Muscle layer of colon (tissue), 2 donors: ENCODE measurements around the gene SOBP.
A peak's percentile ranks its signal among the peaks of the same experiment; 100 is the strongest.

Source experiments
- H3K27ac ChIP-seq: one replicate; pipeline ENCODE4 v1.7.0; 2013; ENCODE audit warnings: low read depth, mild to moderate bottlenecking, low read length, moderate library complexity
- H3K27me3 ChIP-seq, 2 donors: one replicate each; pipeline ENCODE4 v1.7.0; 2013; ENCODE audit warnings: low read length in 2 of 2, mild to moderate bottlenecking in 2 of 2; ENCODE audit not compliant: insufficient read depth in 2 of 2, control insufficient read depth in 1 of 2
- H3K36me3 ChIP-seq: one replicate; pipeline ENCODE4 v1.7.0; 2013; ENCODE audit warnings: mild to moderate bottlenecking, low read length; ENCODE audit not compliant: insufficient read depth
- H3K4me1 ChIP-seq: one replicate; pipeline ENCODE4 v1.7.0; 2013; ENCODE audit warnings: mild to moderate bottlenecking, low read length; ENCODE audit not compliant: insufficient read depth
- H3K4me3 ChIP-seq, 2 donors: one replicate each; pipeline ENCODE4 v1.7.0; 2013; ENCODE audit warnings: low read length in 2 of 2, low read depth in 1 of 2, mild to moderate bottlenecking in 1 of 2, moderate library complexity in 1 of 2
- H3K9ac ChIP-seq: one replicate; pipeline ENCODE4 v1.7.0; 2013; ENCODE audit warnings: low read length
- H3K9me3 ChIP-seq: one replicate; pipeline ENCODE4 v1.7.0; 2013; ENCODE audit warnings: mild to moderate bottlenecking, low read length
- donor health status: abdominal sarcoma.
- donor health status: Adenocarcinoma of cecum.

SOBP gene

DNA sequence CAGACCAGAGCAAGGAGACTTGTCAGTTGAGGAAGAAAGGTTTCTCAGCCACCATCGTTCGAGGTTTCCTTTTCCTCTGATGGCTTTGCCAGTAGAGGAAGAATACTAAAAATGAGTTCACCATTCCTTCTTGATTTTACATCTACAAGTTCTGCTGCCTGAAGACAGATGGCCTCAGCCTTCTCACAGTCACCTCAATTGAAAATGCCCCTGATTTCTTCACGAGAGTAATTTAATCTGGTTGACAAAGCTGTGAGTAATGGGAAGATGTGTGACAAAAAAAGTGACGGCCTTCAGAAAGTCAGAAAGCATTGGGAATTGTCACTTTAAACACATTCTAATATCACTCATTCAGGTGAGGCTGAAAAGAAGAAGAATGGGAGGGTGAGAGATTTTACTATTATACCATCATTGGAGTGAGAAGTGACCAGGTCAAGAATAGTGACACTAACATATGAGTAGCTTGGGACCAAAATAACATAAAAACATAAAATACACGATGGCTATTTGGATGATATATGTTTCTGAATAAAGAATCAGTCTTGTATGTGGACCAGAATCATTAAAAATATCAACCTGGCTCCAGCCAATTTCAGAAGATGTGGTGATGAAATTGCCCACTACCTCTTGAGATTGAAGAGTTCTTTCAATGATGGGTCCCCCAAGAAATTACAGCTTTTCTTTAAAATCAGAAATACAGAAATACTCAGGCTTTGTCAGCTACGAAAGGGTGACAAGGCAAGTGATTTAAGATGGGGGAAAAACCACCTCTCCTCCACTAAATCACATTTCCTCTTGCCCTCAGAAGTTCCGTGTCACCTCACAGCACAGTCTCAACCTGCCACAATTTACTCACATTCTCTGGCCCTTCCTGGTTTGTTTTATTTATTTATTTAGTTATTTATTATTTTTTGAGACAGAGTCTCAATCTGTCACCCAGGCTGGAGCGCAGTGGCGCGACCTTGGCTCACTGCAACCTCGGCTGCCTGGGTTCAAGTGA lies 147.7 kb downstream of the SOBP start:
- H3K27ac ChIP-seq, result no peak overlapping the region
- no peak overlapping the region for H3K9ac ChIP-seq
- H3K27me3 ChIP-seq, result peaks cover 0 to 6% of the 10 kb centered on the region in 2 donors
- H3K9me3 ChIP-seq, result no peaks in the 10 kb centered on the region
- H3K4me1 ChIP-seq, result peaks cover 14% of the 10 kb centered on the region
- no peak overlapping the region for H3K4me3 ChIP-seq
- no peaks in the 10 kb centered on the region for H3K36me3 ChIP-seq

DNA sequence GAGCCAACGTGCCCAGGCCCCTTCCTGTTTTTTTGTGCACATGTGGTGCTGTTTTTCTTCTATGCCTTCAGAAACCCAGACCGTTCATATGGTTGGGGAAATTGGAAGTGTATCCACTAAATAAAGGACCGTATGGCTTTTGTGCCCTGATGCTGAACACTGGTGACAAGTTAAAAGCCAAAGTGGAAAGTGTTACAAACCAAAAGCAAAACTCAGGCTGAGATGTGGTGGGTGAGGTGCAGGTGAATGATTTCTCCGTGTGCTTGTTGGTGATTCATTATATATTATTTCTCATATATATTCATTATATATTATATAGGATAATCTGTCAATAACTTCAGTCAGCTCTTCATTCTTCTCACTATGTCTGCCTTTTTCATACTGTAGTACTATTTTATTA lies 148.6 kb downstream of the SOBP start:
- Histone ChIP-seq H3K27me3 (peaks cover 0 to 6% of the 10 kb centered on the region in 2 donors), H3K4me3 (no peak overlapping the region), H3K4me1 (peaks cover 17% of the 10 kb centered on the region), H3K27ac (no peak overlapping the region), H3K9ac (no peak overlapping the region), H3K9me3 (no peaks in the 10 kb centered on the region), H3K36me3 (no peaks in the 10 kb centered on the region)

DNA sequence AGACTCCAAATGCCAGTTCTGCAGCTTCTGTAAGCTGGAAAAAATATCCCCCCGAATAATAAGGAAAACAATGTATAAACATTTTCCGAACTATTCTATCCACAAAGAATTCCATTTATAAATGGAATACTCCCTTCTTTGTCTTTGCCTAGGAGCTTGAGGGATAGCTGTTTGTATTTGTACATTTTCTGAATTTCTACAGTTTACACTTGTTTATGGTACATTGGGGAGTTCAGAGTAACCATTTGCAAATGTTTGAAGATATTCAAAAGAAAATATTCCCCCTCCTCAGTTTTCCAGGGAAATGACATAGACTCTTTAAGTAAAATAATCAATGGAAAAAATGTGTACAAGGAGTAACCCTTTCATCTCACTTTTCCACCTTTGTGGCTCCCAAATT lies 149.6 kb downstream of the SOBP start:
- Histone ChIP-seq H3K9ac (no peak overlapping the region), H3K4me3 (no peak overlapping the region), H3K36me3 (no peaks in the 10 kb centered on the region), H3K9me3 (no peaks in the 10 kb centered on the region), H3K27me3 (no peaks in the 10 kb centered on the region), H3K27ac (no peak overlapping the region), H3K4me1 (peaks cover 17% of the 10 kb centered on the region)

DNA sequence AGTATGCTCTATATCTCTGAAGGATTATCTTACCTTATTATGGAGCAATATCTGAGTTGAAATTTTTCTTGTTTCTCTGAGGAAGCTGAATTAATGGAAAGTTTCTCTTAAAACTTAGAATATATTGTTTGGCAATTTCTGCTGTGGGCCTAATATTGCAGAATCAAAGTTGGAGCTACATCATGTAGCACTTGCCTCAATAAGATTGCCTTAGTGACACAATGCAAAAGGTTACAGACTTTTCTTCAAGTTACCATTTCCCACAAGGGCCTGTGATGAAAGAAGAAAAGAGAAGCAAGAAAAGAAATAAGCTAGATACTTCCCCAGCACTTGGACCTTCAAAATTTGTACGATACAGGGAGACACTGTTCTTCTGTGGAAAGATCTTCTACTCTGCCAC lies 151.2 kb downstream of the SOBP start:
- H3K9ac ChIP-seq, result no peak overlapping the region
- H3K27me3 ChIP-seq, result no peaks in the 10 kb centered on the region
- H3K36me3 ChIP-seq, result no peaks in the 10 kb centered on the region
- H3K4me1 ChIP-seq, result peaks cover 17% of the 10 kb centered on the region
- no peak overlapping the region for H3K27ac ChIP-seq
- no peak overlapping the region for H3K4me3 ChIP-seq
- H3K9me3 ChIP-seq, result no peaks in the 10 kb centered on the region

GRCh38 chr6:107641500-107641941 lies 151.6 kb downstream of the SOBP start:
- Histone ChIP-seq H3K9me3 (no peaks in the 10 kb centered on the region), H3K27ac (no peak overlapping the region), H3K9ac (no peak overlapping the region), H3K4me1 (peaks cover 17% of the 10 kb centered on the region), H3K27me3 (no peaks in the 10 kb centered on the region), H3K4me3 (peak overlapping the region in 1 of 2 donors; percentile 11), H3K36me3 (no peaks in the 10 kb centered on the region)

DNA sequence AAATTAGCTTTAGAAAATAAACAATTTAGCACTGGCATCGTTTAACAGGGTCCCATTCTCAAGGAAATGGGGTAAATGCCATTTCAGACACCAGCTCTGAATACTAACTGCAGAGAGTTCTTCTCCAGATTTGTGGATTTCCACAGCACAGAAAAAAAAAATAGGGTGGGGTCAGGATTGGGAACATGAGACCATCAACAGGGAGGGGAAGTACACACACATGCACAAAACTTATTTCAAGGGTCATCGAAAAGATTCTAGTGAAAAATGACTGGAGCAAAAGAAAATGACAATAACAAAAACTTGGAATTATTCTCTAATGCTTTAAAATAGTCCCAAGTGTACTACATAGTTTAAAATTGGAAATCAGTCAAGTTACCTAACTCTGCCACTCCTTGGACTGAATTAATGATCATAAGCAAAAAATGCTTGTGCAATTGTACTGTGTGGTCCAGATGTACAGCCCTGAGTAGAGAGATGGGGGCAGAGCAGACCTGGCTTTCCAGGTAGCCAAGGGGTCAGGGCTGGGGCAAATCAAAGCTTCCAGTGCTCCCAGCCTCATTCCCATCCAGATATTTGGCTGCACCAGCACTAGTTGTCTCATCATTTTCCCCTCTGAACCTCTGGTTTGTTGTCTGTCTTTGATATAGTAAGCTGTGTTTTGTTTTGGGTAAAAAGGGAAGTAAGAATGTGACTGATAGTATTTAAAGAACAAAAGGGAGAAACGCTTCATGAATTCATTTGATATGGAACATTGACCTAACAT lies 152.4 kb downstream of the SOBP start:
- Histone ChIP-seq H3K9me3 (no peaks in the 10 kb centered on the region), H3K36me3 (no peaks in the 10 kb centered on the region), H3K27ac (no peak overlapping the region), H3K4me1 (peaks cover 18% of the 10 kb centered on the region), H3K4me3 (no peak overlapping the region), H3K27me3 (no peaks in the 10 kb centered on the region), H3K9ac (no peak overlapping the region)

- H3K27me3 ChIP-seq, result no peaks in the 10 kb centered on the region
- H3K4me3 ChIP-seq, result no peak overlapping the region
- H3K27ac ChIP-seq, result no peak overlapping the region
- peaks cover 24% of the 10 kb centered on the region for H3K4me1 ChIP-seq
- H3K9me3 ChIP-seq, result no peaks in the 10 kb centered on the region
- no peaks in the 10 kb centered on the region for H3K36me3 ChIP-seq
- no peak overlapping the region for H3K9ac ChIP-seq
These were observed 153.0 kb downstream of the SOBP start for GRCh38 chr6:107642861-107643328.

DNA sequence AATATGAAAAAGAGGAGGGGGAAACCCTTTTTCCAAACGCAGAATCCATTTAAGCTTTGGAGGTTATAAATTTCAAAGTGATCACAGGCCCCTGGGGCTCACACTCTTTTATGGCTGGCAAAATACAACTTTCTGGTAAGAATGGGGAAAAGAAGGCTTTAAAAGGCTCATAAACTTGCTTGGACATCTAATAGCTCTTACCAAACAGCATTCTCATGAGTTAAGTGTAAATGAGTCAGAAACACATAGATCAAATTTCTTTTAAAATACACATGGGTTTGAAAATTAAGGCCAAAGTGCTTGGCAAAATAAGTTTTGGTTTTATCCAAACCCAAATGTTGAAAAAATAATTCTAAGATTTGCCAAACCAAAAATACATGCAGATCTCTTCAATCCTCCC lies 154.6 kb downstream of the SOBP start:
- Histone ChIP-seq H3K27me3 (no peaks in the 10 kb centered on the region), H3K4me1 (peaks cover 35% of the 10 kb centered on the region), H3K36me3 (no peaks in the 10 kb centered on the region), H3K4me3 (no peak overlapping the region), H3K27ac (no peak overlapping the region), H3K9ac (no peak overlapping the region), H3K9me3 (no peaks in the 10 kb centered on the region)

GRCh38 chr6:107645740-107646139 lies 155.8 kb downstream of the SOBP start:
- Histone ChIP-seq H3K36me3 (no peaks in the 10 kb centered on the region), H3K4me3 (no peak overlapping the region), H3K27ac (no peak overlapping the region), H3K27me3 (no peaks in the 10 kb centered on the region), H3K4me1 (peaks cover 35% of the 10 kb centered on the region), H3K9me3 (no peaks in the 10 kb centered on the region), H3K9ac (no peak overlapping the region)

- Histone ChIP-seq H3K27ac (no peak overlapping the region), H3K36me3 (no peaks in the 10 kb centered on the region), H3K9me3 (no peaks in the 10 kb centered on the region), H3K9ac (no peak overlapping the region), H3K27me3 (no peaks in the 10 kb centered on the region), H3K4me3 (no peak overlapping the region), H3K4me1 (peaks cover 35% of the 10 kb centered on the region)
These were observed 156.3 kb downstream of the SOBP start for GRCh38 chr6:107646176-107646575.

DNA sequence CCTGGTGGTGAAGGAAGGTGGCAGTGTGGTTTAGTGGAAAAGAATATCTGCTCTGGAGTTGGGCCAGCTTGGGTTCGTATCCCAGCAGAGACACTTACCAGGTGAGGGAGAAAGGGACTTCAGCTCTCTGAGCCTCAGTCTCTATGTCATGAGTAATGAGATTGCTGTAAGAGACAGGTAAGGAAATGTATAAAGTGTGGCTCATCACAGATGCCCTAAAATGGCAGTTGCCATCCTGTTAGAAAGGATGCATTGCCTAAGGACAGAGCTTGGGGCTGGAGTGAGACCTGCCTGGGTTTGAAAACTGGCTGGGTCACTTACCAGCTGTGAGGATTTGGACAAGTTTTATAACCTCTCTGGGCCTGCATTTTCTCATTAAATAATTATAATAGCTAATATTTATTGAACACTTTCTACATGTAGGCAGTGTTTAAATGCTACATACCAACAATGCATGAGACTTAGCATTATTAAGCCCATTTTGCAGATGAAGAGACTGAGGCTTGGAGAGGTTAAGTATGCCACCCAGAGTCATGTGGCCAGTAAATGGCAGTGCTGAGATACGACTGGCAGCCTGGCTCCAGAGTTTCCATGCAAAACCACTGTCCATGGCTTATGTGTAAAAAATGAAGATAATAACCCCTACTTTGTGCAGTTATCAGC lies 157.0 kb downstream of the SOBP start:
- Histone ChIP-seq H3K9me3 (no peaks in the 10 kb centered on the region), H3K27ac (no peak overlapping the region), H3K9ac (no peak overlapping the region), H3K4me1 (peaks cover 28% of the 10 kb centered on the region), H3K36me3 (no peaks in the 10 kb centered on the region), H3K4me3 (no peak overlapping the region), H3K27me3 (no peaks in the 10 kb centered on the region)
